NOMO-1 treated with DMSO at 0.1 percent for 48 hours (cell line): ENCODE measurements around the gene KCNAB1.
"Not testable (repeated sequence)": the region's sequence is repeated elsewhere in the genome, so short reads cannot be mapped to it uniquely, and the experiment has no call there.

Source experiments
- DNase-seq: peaks from one replicate; lab custom pipeline; 2025; ENCODE audit not compliant: unreplicated experiment; lab: John Stamatoyannopoulos, UW

KCNAB1 gene

DNA sequence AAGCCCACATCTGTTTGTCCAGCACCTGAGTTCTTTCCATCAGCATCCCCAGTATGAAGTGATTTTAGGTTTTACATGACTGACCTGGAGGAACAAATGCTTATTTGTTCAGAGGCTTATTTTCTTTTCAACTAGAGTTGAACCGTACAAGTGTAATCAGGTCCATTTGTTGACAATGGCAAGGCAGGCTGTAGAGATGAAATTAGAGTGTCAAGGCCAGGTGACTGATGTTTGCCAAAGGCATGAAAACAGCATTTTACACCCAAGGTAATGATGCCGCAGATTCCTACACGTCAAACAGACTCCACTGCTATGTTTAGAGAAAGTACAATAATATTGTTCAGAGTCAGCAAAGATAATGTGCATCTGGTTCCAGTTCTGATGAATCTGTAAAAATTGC, 96.5 kb downstream of the KCNAB1 start:
- no peak for DNase-seq

DNA sequence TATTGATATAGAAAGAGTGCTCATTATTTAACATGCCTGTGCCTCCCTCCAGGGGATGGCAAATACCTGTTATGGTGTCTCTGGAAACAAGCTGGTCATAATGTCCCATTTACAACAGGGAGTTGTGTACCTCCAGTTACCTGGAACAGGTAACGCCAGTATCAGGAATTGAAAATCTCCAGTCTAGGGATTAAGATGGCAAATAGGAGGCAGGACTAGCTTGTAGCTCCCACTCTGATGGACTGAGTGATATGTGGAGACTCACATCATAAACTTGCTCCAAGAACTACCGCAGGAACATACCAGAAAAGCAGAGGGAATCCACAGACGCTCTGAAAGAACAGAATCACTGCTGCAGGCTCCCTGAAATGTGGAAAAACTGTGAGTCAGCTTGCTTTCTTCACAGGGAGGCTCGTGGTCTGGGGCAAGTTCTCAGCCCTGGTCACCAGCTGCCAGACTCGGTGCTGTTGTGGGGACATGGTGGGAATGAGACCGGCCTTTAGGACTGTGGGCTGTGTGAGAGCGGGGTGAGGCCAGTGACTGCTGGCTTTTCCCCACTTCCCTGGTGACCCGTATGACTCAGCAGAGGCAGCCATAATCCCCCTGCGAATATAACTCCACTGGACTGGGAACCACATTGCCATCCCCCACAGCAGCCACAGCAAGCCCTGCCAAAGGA, 97.4 kb downstream of the KCNAB1 start:
- no peak for DNase-seq

- DNase-seq: no peak
Observed at GRCh38 chr3:156218353-156218744, 98.0 kb downstream of the KCNAB1 start.

- not testable (repeated sequence) for DNase-seq
Observed at GRCh38 chr3:156222381-156222780, 102.0 kb downstream of the KCNAB1 start.

DNA sequence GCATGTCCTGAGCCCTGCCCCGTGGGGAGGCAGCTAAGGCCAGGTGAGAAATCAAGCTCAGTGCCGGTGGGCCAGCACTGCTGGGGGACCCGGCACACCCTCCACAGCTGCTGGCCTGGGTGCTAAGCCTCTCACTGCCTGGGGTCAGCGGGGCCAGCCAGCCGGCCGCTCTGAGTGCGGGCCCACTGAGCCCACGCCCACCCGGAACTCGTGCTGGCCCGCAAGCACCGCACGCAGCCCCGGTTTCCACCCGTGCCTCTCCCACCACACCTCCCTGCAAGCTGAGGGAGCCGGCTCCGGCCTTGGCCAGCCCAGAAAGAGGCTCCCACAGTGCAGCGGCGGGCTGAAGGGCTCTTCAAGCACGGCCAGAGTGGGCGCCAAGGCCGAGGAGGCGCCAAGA, 103.7 kb downstream of the KCNAB1 start:
- not testable (repeated sequence) for DNase-seq

- no peak for DNase-seq
Observed at GRCh38 chr3:156226676-156227420, 106.5 kb downstream of the KCNAB1 start.

DNA sequence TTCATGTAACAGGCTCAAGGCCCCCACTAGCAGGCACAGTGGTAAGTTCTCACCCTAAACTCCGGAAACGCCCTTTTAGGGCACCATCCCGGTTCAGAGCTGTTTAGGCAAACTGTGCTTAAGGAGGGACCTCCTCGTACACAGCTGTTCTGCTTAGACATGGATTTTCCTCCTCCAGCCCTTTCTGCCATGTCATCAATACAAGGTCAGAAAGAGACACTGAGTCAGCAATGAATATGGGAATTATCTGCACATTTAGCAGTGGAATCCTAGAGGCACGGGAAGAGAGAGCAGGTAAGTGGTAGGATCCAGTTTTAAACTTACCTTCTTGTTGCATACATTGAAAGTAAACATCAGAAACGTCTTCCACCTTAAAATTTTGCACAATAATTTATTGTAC, 107.3 kb downstream of the KCNAB1 start:
- no peak for DNase-seq

- no peak for DNase-seq
Observed at GRCh38 chr3:156230278-156230900, 110.0 kb downstream of the KCNAB1 start.

DNA sequence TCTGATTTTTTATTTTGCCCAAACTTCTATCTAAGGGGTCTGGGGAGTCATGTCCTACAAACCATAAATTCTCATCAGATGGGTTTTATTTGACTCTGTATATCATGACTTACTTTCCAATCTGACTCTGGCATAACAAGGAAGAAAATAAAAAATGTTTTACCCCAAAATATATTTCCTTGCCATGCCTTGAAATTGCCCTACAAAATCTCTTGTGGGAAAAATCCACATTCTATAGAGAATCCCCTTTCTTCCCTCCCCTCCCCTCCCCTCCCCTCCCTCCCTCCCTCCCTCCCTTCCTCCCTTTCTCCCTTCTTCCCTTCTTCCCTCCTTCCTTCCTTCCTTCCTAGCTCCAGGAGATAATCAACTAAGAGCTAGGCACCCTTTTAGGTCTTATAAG, 110.8 kb downstream of the KCNAB1 start:
- not testable (repeated sequence) for DNase-seq

DNA sequence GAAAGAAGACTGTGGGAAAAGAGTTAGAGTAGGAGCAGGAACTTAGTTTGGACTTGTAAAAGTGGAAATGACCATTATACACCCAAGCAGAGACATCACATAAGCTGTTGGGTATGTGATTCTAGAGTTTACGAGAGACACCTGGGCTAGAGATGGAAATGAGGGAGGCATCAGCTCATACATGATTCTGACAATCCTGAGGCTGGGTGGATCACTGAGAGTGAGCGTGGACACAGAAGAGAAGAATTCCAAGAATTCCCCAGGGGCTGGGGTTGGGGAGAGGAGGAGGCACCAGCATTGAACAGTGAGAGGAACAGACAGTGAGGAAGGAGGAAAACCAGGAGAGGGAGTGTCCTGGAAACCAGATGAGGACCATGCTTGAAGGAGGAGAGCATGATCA, 113.5 kb downstream of the KCNAB1 start:
- no peak for DNase-seq

- DNase-seq: peak; percentile 13
Observed at GRCh38 chr3:156236556-156237260, 116.3 kb downstream of the KCNAB1 start.

DNA sequence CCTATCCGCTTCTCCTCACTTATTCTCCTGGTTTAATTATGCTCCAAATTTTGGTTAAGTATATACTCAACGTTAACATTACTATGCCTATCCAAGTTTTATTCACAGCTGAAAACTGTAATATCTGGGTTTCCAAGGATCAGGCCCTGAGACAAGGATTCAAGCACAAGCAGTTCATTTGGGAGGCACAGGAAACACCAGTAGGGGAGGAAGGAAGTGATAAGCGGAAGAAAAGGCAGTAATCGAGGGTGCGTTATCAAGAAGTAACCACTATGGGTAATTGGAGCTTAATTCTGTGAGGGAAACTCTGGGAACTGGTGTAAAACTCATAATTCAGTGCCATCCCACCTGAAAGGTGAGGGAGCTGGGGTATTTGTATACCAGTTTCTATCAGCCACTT, 120.3 kb downstream of the KCNAB1 start:
- no peak for DNase-seq

DNA sequence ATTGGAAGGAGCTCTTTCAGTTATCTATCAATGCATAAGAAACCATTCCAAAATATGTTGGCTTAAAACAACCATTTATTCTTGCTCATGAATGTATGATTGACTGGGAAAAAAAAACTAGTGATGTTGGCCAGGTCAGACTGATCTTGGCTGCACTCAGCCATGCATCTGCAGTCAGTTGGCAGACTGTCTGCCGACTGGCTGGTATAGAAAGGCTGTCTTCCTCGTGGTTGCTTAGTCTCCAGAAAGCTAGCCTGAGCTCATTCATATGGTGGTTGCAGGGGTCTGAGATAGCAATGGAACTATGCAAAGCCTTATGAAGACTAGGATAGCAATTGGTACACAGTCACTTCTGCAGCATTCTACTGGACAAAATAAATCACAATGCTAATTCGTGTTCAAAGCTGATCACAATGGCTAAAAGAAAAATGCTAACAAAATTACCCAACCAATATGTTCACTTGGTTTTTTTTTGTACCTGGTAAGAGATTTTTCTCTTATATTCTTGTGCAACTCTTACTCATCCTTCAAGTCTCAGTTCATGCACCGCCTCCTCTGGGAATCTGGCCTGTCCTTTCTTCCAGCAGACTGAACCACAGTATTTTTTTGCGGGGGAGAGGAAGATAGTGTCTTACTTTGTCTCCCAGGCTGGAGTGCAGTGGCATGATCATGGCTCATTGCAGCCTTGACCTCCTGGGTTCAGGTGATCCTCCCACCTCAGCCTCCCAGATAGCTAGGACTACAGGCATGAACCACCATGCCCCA, 126.8 kb downstream of the KCNAB1 start:
- no peak for DNase-seq

DNA sequence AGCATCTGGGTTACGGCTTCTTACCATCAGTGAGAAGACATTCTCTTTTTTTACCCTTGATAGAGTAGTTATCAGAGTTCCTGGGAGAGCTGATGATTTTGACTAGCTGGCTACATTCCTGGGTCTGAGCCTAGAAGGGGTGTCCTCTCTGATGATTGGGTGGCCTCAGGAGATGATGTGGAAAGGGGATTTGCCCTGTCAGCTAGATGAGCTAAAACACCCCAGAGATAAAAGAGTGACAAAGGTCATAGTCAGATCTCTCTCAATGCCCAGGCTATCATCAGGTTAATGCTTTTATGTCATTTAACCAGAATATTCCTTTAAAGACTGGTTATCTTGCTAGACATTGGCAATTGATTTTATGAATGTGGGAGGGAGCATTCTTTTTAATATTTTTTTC, 130.2 kb downstream of the KCNAB1 start:
- DNase-seq: no peak

DNA sequence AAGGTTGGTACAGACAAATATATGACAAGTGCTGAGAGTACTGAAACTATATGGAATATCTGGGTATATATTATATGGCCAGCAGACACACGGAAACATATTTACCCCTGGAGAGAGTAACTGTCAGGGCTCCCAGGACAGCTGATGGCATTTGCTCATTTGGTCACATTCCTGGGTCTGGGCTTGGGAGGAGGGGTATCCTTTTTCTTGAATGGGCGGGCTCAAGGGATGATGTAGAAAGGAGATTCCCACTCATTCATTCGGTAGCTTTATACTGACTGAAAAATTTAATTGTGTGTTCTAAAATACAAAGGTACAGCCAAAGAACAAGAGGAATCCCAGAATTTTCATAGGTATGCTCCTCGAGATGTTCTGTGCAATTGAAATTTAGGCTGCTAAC, 131.0 kb downstream of the KCNAB1 start:
- DNase-seq: no peak

- DNase-seq: no peak
Observed at GRCh38 chr3:156252656-156253055, 132.3 kb downstream of the KCNAB1 start.

GRCh38 chr3:156253150-156253549, 132.8 kb downstream of the KCNAB1 start:
- DNase-seq: no peak

DNA sequence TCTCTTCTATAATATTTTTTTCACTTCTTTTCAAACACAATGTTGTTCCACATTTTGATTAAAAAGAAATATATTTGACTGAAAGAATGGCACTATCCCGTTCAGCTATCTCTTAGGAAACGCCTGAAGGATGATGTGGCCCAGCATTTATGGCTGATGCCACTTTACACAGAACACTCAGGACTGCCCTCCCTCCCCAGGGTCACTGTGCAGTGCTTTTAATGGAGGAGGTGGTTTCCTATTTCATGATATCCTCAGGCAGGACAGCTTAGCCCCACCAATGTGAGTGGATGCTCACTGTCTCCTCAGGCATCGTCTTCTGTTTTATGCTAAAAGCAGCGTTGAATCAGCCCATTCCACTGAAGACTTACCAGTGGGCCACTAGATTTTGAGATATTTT, 135.9 kb downstream of the KCNAB1 start:
- no peak for DNase-seq

DNA sequence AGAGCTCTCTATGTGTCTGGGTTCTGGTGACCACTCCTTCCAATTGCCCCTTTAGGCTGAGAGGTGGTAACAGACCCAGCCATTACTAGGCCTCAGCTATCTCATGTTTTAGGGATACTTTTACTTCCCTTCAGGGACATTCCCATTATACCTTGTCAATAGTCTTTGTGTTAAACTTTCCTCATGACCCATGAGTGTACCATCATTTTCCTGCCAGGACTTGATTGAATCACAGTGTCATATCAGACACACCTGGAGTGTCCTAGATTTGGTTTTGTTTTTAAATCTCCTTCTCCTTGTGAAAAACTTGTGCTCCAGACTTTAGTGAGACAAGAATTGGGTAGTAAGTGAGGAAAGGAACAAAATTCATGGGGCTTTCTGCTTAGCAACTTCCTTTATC, 136.6 kb downstream of the KCNAB1 start:
- no peak for DNase-seq

GRCh38 chr3:156258301-156258700, 137.9 kb downstream of the KCNAB1 start:
- no peak for DNase-seq

- no peak for DNase-seq
Observed at GRCh38 chr3:156259896-156260295, 139.5 kb downstream of the KCNAB1 start.
